Adrenal gland (tissue), 12 donors: ENCODE measurements around the gene SPON2. TPM values are rescaled to one million over a fixed set of nuclear protein-coding genes. Genes with fewer than 3 reads are reported as not detected.
A peak's percentile ranks its signal among the peaks of the same experiment; 100 is the strongest.

Source experiments
- DNase-seq, 7 donors: peaks; one replicate each; pipeline ENCODE4 v3.0.0-alpha.2; 2019 to 2020
- H3K27ac ChIP-seq, 5 donors: fragments of 200-600 bp; sonication (generic) in 4 of 5; 1 replicate in 3 of 5; 2 replicates in 2 of 5; pipeline versions ENCODE4 v1.5.1 to v1.8.0; 2016 to 2020; ENCODE audit warnings: mild to moderate bottlenecking in 1 of 5
- H3K27me3 ChIP-seq: fragments of 200-600 bp; 2 replicates; pipeline ENCODE4 v1.8.0; 2021
- H3K36me3 ChIP-seq, 2 donors: fragments of 200-600 bp; replicated peaks in 1 of 2; 1 replicate in 1 of 2; 2 replicates in 1 of 2; pipeline versions ENCODE4 v1.5.1 to v1.8.0; 2018 to 2022
- H3K4me1 ChIP-seq, 2 donors: fragments of 200-600 bp; replicated peaks in 1 of 2; 1 replicate in 1 of 2; 2 replicates in 1 of 2; pipeline versions ENCODE4 v1.5.1 to v1.8.0; 2018 to 2021
- H3K4me3 ChIP-seq, 4 donors: fragments of 200-600 bp; sonication (generic) in 3 of 4; one replicate each; pipeline ENCODE4 v1.5.1; 2016 to 2018
- H3K9me3 ChIP-seq, 3 donors: fragments of 200-600 bp; sonication (generic) in 1 of 3; replicated peaks in 1 of 3; 1 replicate in 2 of 3; 2 replicates in 1 of 3; pipeline versions ENCODE4 v1.5.1 to v1.8.0; 2016 to 2021
- CTCF ChIP-seq, 6 experiments: fragments of 450-650 bp in 4 of 6; fragments of 200-600 bp in 2 of 6; sonication (generic) in 1 of 6; IDR thresholded peaks; 1 replicate in 5 of 6; 2 replicates in 1 of 6; pipeline versions ENCODE4 v1.5.1 to v1.8.0; 2016 to 2021; ENCODE audit warnings: antibody characterized with exemption in 6 of 6, mild to moderate bottlenecking in 2 of 6, moderate library complexity in 1 of 6
- POLR2A ChIP-seq, 2 donors: fragments of 450-650 bp; IDR thresholded peaks; one replicate each; pipeline ENCODE4 v1.6.1; 2017; ENCODE audit warnings: antibody characterized with exemption in 2 of 2, mild to moderate bottlenecking in 2 of 2, moderate library complexity in 1 of 2
- WGBS, 4 donors: extraction: QIAGEN DNeasy Blood & Tissue Kit in 2 of 4; methylation state at CpG; one replicate each; pipeline versions ENCODE4 v1.1.5 to v1.1.7; 2013 to 2017; 5-methylcytosine and 5-hydroxymethylcytosine counted together
- intact Hi-C, 2 donors: fragments of 100-400 bp; cut with DNase I; formaldehyde crosslinking; loops; one replicate each; pipeline versions ENCODE4 v1.14.1 to v1.15.0; 2022 to 2023
- polyA plus RNA-seq, 3 donors: library from polyadenylated mRNA; stranded (reverse); fragments of 200-250 nt in 2 of 3; fragments of 350-450 nt in 1 of 3; fragmentation: Illumina TruSeq in 1 of 3; extraction: RNeasy Lipid Tissue Mini Kit (QIAGEN cat#74804) in 1 of 3; gene quantifications; one replicate each; pipeline ENCODE4 v1.2.3, GENCODE V29; 2013 to 2014
- total RNA-seq, 9 donors: library from RNA; depleted of rRNA in 4 of 9; stranded (reverse); fragments of >200 nt in 4 of 9; fragments of 120-200 nt in 1 of 9; fragmentation: NEBNext Ultra II Directional in 1 of 9; extraction: Animal tissue kit (Norgen Biotek cat#: 25700) in 1 of 9; gene quantifications; one replicate each; pipeline versions ENCODE4 v1.1.0 to v1.2.4, GENCODE V29; 2013 to 2023
- donor health status: healthy with polysubstance abuse.
- donor health status: Bipolar disorder and iron deficiency.
- donor health status: DM: yes; HTN: yes; CAD: no.
- donor health status: DM: no; HTN: no; CAD: no.
- donor health status: DM: no; HTN: no; CAD: no.
- donor health status: DM: yes; HTN: yes; CAD: no.

Gene SPON2
- total and polyA plus RNA-seq, 12 donors: 4.1 to 206 (median 73.3) TPM

- Histone ChIP-seq H3K36me3 (no peaks in the 10 kb centered on the region), H3K4me3 (peak overlapping the region in 2 of 4 donors; percentile 1 to 53), H3K27ac (peak overlapping the region in 2 of 5 donors; percentile 44 to 76), H3K9me3 (no peaks in the 10 kb centered on the region), H3K27me3 (peaks cover 22% of the 10 kb centered on the region), H3K4me1 (peaks cover 12 to 31% of the 10 kb centered on the region in 2 donors)
- peak in 2 of 7 donors; percentile 27 to 42 for DNase-seq
- intact Hi-C loops: no loop called here
- TF ChIP-seq POLR2A (IDR thresholded peaks at IDR 0.05): no peak
- TF ChIP-seq CTCF (IDR thresholded peaks at IDR 0.05): no peak
- 0 to 6% (median 3%) methylated on average over 5 to 88 of the region's 88 CpGs for WGBS, 4 donors
These were observed 814 bp downstream of the SPON2 start for GRCh38 chr4:1171311-1172227.

GRCh38 chr4:1170976-1171310, 1.4 kb downstream of the SPON2 start:
- intact Hi-C loops: no loop called here
- Histone ChIP-seq H3K27me3 (peaks cover 22% of the 10 kb centered on the region), H3K36me3 (no peaks in the 10 kb centered on the region), H3K4me1 (peaks cover 12 to 31% of the 10 kb centered on the region in 2 donors), H3K4me3 (peak overlapping the region in 1 of 4 donors; percentile 53), H3K27ac (peak overlapping the region in 1 of 5 donors; percentile 76), H3K9me3 (no peaks in the 10 kb centered on the region)
- no peak for TF ChIP-seq CTCF (IDR thresholded peaks at IDR 0.05)
- no peak for TF ChIP-seq POLR2A (IDR thresholded peaks at IDR 0.05)
- 13 to 33% (median 24%) methylated on average over 3 to 42 of the region's 42 CpGs for WGBS, 4 donors
- DNase-seq: no peak

- intact Hi-C loops: no loop called here
- DNase-seq: no peak
- Histone ChIP-seq H3K36me3 (no peaks in the 10 kb centered on the region), H3K4me1 (peaks cover 12 to 31% of the 10 kb centered on the region in 2 donors), H3K27me3 (peaks cover 22% of the 10 kb centered on the region), H3K4me3 (peak overlapping the region in 1 of 4 donors; percentile 53), H3K9me3 (no peaks in the 10 kb centered on the region), H3K27ac (peak overlapping the region in 1 of 5 donors; percentile 13)
- TF ChIP-seq CTCF (IDR thresholded peaks at IDR 0.05) (no peak), POLR2A (IDR thresholded peaks at IDR 0.05) (no peak)
- WGBS, 4 donors: 65 to 84% (median 73%) methylated on average over 14 to 37 of the region's 37 CpGs
These were observed 2.0 kb downstream of the SPON2 start for GRCh38 chr4:1170156-1170975.

GRCh38 chr4:1169691-1170096, 2.7 kb downstream of the SPON2 start:
- intact Hi-C loops: loop anchor here (5.0 kb wide), 2 partner anchors 78 to 98 kb away; partner anchors contain the start of gene CTBP1 (in 1 of the 2)
- Histone ChIP-seq H3K4me1 (peaks cover 12 to 31% of the 10 kb centered on the region in 2 donors), H3K36me3 (no peaks in the 10 kb centered on the region), H3K9me3 (no peaks in the 10 kb centered on the region), H3K27ac (peak overlapping the region in 1 of 5 donors; percentile 13), H3K27me3 (peaks cover 22% of the 10 kb centered on the region), H3K4me3 (no peak overlapping the region)
- TF ChIP-seq POLR2A (IDR thresholded peaks at IDR 0.05): no peak
- no peak for TF ChIP-seq CTCF (IDR thresholded peaks at IDR 0.05)
- WGBS, 4 donors: 88 to 100% (median 89%) methylated on average over 1 to 13 of the region's 13 CpGs
- peak in 1 of 7 donors; percentile 44 for DNase-seq
